HG03280 (cell line): Measurements from ENCODE around the gene ACTL10.
A peak's percentile ranks its signal among the peaks of the same experiment; 100 is the strongest.

Experiments used
- ATAC-seq: cut with Tn5 transposase; IDR thresholded peaks from one replicate; pipeline ENCODE4 v1.9.1; 2021; ENCODE audit warnings: mild to moderate bottlenecking, moderate library complexity; ENCODE audit not compliant: unreplicated experiment

ACTL10 gene

DNA sequence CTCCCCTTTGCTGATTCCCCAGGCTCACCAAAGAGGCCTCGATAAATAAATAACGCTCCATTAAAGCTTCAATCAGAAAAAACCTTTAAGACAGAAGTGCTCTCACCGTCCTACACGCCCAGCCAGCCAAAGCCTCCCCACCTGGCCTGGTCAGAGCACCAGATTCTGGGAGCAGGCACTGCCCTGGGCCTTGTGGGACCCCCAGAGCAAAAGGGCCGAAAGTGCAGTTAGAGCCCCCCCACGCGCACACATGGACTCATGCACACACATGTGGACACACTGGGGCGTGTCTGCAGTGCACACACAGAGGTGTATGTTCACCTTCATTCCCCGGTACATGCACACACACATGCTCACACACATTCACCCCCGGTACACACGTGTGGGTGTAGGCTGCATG lies 9.4 kb downstream of the ACTL10 start:
- ATAC-seq = no peak

- no peak for ATAC-seq
Observed at GRCh38 chr20:33676652-33677645, 10.2 kb downstream of the ACTL10 start.

DNA sequence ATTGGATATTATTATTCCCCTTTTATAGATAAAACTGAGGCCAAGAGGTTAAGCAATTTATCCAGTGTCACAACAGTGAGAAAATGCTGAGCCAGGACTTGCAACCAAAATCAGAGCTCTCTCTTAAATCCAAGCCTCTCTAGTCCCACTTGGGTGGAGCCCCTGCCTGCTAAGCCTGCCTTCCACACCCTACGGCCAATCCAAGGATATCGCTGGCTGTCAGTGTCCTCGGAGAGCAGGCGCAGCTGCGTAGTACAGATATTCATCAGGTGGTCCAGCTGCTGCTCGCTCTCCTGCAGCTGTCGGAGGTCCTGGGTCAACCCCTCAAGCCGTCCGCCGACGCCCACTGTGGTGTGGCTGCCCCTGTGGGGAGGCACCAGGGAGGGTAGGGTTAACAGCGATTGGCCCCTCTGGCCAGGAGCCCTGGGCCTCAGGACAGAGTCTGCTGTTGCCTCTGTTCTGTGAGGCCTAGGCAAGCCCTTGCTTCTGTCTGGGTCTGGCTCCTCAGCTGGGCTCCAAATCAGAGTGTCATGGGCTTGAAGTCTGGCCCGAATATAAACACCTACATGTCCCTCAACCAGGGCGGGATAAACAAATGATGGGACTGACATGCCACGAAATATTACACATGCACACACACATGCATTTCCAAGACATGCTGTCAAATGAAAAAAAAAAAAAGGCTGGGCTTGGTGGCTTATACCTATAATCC lies 11.4 kb downstream of the ACTL10 start:
- ATAC-seq = no peak

GRCh38 chr20:33679758-33680485 lies 13.2 kb downstream of the ACTL10 start:
- no peak for ATAC-seq

DNA sequence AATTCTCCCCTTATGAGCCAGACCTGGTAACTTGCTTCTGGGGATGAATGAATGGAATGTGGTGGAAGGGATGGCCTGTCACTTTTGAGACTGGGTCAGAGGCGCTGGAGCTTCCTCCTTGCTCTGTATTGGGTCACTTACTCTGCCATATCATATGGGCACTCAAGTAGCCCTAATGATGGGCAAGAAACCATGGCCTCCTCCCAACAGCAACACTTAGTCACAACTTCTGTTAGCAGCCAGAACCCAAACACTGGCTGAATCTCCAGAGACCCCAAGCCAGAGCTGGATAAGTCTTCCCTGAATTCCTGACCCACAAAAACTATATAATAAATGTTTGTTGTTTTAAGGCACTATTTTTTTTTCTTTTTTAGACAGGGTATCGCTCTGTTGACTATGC lies 13.9 kb downstream of the ACTL10 start:
- no peak for ATAC-seq

GRCh38 chr20:33681288-33681687 lies 14.5 kb downstream of the ACTL10 start:
- no peak for ATAC-seq

- no peak for ATAC-seq
Observed at GRCh38 chr20:33681728-33682353, 15.1 kb downstream of the ACTL10 start.

GRCh38 chr20:33684533-33685327 lies 18.0 kb downstream of the ACTL10 start:
- ATAC-seq = no peak

GRCh38 chr20:33685328-33686099 lies 18.8 kb downstream of the ACTL10 start:
- ATAC-seq = peak; percentile 38

DNA sequence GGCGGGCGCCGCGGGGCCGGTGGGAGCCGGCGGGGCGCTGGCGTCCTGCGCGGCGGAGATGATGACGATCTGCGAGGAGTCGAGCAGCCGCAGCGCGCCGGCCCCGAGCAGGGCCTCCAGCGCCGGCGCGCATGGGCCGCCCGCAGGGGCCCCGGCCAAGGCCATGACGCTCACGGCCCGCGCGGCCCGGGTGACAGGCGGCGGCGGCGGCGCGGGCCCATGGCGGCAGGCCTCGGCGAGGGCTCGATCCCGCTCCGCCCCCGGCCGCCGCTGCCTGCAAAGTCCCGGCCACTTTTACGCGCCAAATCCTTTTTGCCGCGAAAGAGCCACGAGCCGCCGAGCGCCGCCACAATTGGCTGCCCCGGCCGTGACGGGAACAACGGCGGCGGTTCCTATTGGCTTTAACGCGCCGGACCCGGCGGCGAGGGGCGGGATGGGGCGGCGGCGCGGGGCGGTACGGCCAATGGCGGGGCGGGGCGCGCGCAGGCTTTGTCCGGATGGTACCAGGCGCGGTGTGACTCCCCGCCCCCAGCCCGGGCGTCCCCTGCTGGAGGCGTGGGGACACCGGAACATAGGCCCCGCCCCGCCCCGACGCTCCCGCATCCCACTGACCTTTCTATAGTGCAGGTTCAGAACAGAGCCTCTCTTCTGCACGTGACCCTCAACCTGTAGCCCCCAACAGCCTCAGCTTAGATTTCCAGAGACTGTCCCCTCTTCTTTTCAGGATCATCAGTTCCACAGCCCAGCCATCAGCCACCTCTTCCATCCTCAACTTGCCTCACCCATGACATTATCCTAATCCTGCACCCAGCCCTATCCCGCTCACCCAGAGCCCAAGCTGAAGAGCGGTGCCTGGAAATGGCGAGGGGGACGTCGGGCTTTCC lies 19.6 kb downstream of the ACTL10 start, which contains the start of gene E2F1:
Gene E2F1, minus strand, starts transcription at position 286 of the 884 bp plus-strand sequence. Its CDS starts 121 bp downstream, at position 165.
- ATAC-seq = peak; percentile 82

DNA sequence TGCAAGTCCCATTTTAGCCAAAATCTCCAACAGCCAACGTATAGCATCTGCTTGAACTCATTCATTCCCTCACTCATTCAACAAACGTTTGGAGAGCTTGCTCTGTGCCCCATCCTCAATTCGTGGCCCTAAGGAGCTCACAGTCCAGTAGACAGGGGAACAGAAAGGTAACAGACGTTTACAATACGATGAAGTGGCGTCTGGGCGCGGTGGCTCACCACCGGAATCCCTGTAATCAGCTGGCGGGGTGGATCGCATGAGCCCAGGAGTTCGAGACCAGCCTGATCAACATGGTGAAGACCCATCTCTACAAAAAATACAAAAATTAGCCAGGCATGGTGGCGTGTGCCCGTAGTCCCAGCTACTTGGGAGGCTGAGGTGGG lies 20.2 kb downstream of the ACTL10 start:
- ATAC-seq = no peak

GRCh38 chr20:33687370-33687915 lies 20.7 kb downstream of the ACTL10 start:
- ATAC-seq = no peak

- ATAC-seq = no peak
Observed at GRCh38 chr20:33687993-33688937, 21.5 kb downstream of the ACTL10 start.

DNA sequence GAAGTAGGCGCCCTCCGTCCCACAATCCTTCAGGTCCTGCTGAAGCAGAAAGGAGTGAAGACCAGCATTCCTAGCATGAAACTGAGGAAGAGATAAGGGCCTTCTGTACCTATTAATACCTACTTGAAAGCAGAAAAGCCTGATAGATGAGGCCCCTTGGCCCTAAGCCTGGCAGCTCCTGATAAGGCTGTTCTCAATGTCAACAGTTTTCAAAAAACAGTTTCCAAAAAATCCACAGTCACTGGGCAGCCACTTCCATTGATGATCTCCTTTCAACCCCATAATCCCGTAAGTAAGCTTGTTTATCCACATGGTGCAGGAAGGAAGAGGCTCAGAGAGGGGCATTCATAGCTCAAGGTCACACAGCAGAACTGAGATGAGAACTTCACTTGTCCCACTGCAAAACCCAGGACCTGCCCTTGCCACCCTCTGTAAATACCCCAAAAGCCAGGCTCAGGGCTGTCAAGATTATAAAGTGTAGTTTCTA lies 22.2 kb downstream of the ACTL10 start:
- ATAC-seq = no peak

DNA sequence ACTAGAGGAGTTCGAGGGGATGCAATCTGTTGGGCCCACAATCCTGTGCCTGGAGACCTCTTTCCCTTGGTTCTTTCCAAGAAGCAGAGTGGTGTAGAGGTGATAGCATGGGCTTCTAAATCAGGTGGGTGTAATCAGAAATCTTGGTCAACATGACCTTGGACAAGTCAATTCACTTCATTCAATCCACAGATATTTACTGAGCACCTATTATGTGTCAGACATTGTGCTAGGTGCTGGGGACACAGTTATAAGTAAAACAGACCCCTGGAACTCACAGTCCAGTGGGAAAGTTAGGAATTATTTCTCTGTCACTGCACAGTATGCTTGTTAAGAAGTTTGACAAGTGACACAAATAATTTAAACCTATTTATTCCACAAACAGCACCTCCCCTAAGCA lies 22.8 kb downstream of the ACTL10 start:
- no peak for ATAC-seq

GRCh38 chr20:33689973-33690372 lies 23.2 kb downstream of the ACTL10 start:
- ATAC-seq = no peak

DNA sequence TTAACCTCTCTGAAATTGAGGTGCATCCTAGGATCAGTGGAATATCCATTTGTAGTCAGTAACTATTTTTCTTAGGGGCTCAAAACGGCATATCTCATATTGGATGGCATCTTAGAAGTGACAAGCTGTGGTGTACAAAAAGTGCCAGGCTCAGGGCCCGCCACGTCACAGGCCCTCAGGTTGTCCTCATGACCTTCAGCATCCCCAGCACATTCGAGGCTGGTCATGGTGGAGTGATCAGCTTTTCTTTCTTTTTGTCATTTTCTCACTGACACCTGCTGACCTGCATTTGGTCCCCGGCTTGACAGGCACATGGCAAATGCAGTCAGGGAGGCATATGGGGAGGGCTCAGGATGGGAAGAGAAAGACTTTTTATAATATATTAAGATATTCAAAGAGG lies 26.5 kb downstream of the ACTL10 start:
- ATAC-seq = no peak
